ACC112 (cell line): ENCODE data around the gene TAAR8.
A peak's percentile ranks its signal among the peaks of the same experiment; 100 is the strongest.

Experiments
- H2AFZ ChIP-seq: fragments of 200-600 bp; sonication (generic); one replicate; pipeline ENCODE4 v1.6.0; 2017; ENCODE audit warnings: antibody characterized with exemption, low read length; ENCODE audit not compliant: unreplicated experiment
- H3K27ac ChIP-seq: fragments of 200-600 bp; sonication (generic); 2 replicates; pipeline ENCODE4 v1.5.1; 2014; ENCODE audit warnings: low read depth, mild to moderate bottlenecking, antibody characterized with exemption, low read length, moderate library complexity
- H3K27me3 ChIP-seq: fragments of 200-600 bp; sonication (generic); 2 replicates; pipeline ENCODE4 v1.6.1; 2014; ENCODE audit warnings: mild to moderate bottlenecking, antibody characterized with exemption, low read length, moderate library complexity, mixed read lengths; ENCODE audit not compliant: insufficient read depth
- H3K36me3 ChIP-seq: fragments of 200-600 bp; sonication (generic); 2 replicates; pipeline ENCODE4 v1.6.1; 2016; ENCODE audit warnings: mild to moderate bottlenecking, antibody characterized with exemption, low read length, moderate library complexity, mixed read lengths; ENCODE audit not compliant: insufficient read depth
- H3K4me1 ChIP-seq: fragments of 200-600 bp; sonication (generic); one replicate; pipeline ENCODE4 v1.6.1; 2016; ENCODE audit warnings: low read length, mixed read lengths; ENCODE audit not compliant: insufficient read depth, unreplicated experiment, control insufficient read depth
- H3K4me3 ChIP-seq: fragments of 200-600 bp; sonication (generic); 2 replicates; pipeline ENCODE4 v1.5.1; 2014; ENCODE audit warnings: mild to moderate bottlenecking, low read depth, low read length
- H3K79me2 ChIP-seq: fragments of 200-600 bp; sonication (generic); one replicate; pipeline ENCODE4 v1.6.0; 2016; ENCODE audit warnings: low read length; ENCODE audit not compliant: control insufficient read depth, unreplicated experiment, insufficient read depth

The TAAR8 gene

GRCh38 chr6:132552372-132552771 lies at the start of gene TAAR8:
TSS of gene TAAR8 (plus strand) at chr6:132552672. CDS start at chr6:132552693, 21 bp downstream.
- Histone ChIP-seq H2AFZ (no peak within 1 kb of the TSS), H3K79me2 (no peaks in the 10 kb centered on the region), H3K36me3 (no peaks in the 10 kb centered on the region), H3K4me3 (no peak within 1 kb of the TSS), H3K27me3 (peaks cover 87% of the 10 kb centered on the region), H3K27ac (no peak within 1 kb of the TSS), H3K4me1 (no peaks in the 10 kb centered on the region)

- no peak overlapping the region for H3K27ac ChIP-seq
- peaks cover 31% of the 10 kb centered on the region for H3K36me3 ChIP-seq
- no peak overlapping the region for H3K4me3 ChIP-seq
- no peak overlapping the region for H2AFZ ChIP-seq
- H3K79me2 ChIP-seq = peaks cover 55% of the 10 kb centered on the region
- H3K4me1 ChIP-seq = peaks cover 11% of the 10 kb centered on the region
- H3K27me3 ChIP-seq = no peaks in the 10 kb centered on the region
Observed at GRCh38 chr6:132504757-132505156, 47.7 kb upstream of the TAAR8 start.

GRCh38 chr6:132505158-132505557 lies 47.3 kb upstream of the TAAR8 start:
- Histone ChIP-seq H3K4me3 (no peak overlapping the region), H3K27ac (no peak overlapping the region), H3K79me2 (peaks cover 59% of the 10 kb centered on the region)

GRCh38 chr6:132506461-132506860 lies 46.0 kb upstream of the TAAR8 start:
- peaks cover 22% of the 10 kb centered on the region for H3K4me1 ChIP-seq
- H3K27ac ChIP-seq = no peak overlapping the region
- no peak overlapping the region for H2AFZ ChIP-seq
- H3K27me3 ChIP-seq = no peaks in the 10 kb centered on the region
- peaks cover 25% of the 10 kb centered on the region for H3K36me3 ChIP-seq
- H3K4me3 ChIP-seq = no peak overlapping the region
- H3K79me2 ChIP-seq = peaks cover 70% of the 10 kb centered on the region

More at GRCh38 chr6:132505158-132505557, 47.3 kb upstream of the TAAR8 start:
- Histone ChIP-seq H3K36me3 (peaks cover 29% of the 10 kb centered on the region), H2AFZ (no peak overlapping the region), H3K4me1 (peaks cover 11% of the 10 kb centered on the region), H3K27me3 (no peaks in the 10 kb centered on the region)

GRCh38 chr6:132506869-132507808 lies 45.3 kb upstream of the TAAR8 start:
- Histone ChIP-seq H3K4me3 (no peak overlapping the region), H3K27ac (no peak overlapping the region), H3K27me3 (no peaks in the 10 kb centered on the region), H2AFZ (no peak overlapping the region), H3K4me1 (peaks cover 24% of the 10 kb centered on the region), H3K79me2 (peaks cover 77% of the 10 kb centered on the region), H3K36me3 (peaks cover 20% of the 10 kb centered on the region)

GRCh38 chr6:132511210-132511830 lies 41.2 kb upstream of the TAAR8 start:
- Histone ChIP-seq H3K27ac (peak overlapping the region; percentile 17; the same call in 1 of the 2 replicates), H3K27me3 (no peaks in the 10 kb centered on the region), H3K4me3 (peak overlapping the region; percentile 92), H3K4me1 (peaks cover 32% of the 10 kb centered on the region), H3K79me2 (peaks cover 57% of the 10 kb centered on the region), H3K36me3 (peaks cover 13% of the 10 kb centered on the region; the same call in 1 of the 2 replicates), H2AFZ (peak overlapping the region; percentile 35)

GRCh38 chr6:132511831-132512220 lies 40.6 kb upstream of the TAAR8 start:
- peak overlapping the region; percentile 35 for H2AFZ ChIP-seq
- peaks cover 13% of the 10 kb centered on the region; the same call in 1 of the 2 replicates for H3K36me3 ChIP-seq
- H3K4me3 ChIP-seq = peak overlapping the region; percentile 92
- H3K27ac ChIP-seq = peak overlapping the region; percentile 17; the same call in 1 of the 2 replicates
- H3K4me1 ChIP-seq = peaks cover 32% of the 10 kb centered on the region
- H3K79me2 ChIP-seq = peaks cover 52% of the 10 kb centered on the region
- no peaks in the 10 kb centered on the region for H3K27me3 ChIP-seq

GRCh38 chr6:132512342-132512637 lies 40.2 kb upstream of the TAAR8 start:
- Histone ChIP-seq H3K27ac (peak overlapping the region; percentile 2; the same call in 1 of the 2 replicates), H3K36me3 (peaks cover 12% of the 10 kb centered on the region; the same call in 1 of the 2 replicates), H3K4me3 (peak overlapping the region; percentile 92), H3K79me2 (peaks cover 48% of the 10 kb centered on the region), H2AFZ (peak overlapping the region; percentile 71), H3K4me1 (peaks cover 32% of the 10 kb centered on the region), H3K27me3 (no peaks in the 10 kb centered on the region)

- H3K4me1 ChIP-seq = peaks cover 26% of the 10 kb centered on the region
- H3K79me2 ChIP-seq = peaks cover 42% of the 10 kb centered on the region
- peak within 1 kb of the TSS; percentile 71 for H2AFZ ChIP-seq
- H3K27ac ChIP-seq = peak within 1 kb of the TSS; percentile 2; the same call in 1 of the 2 replicates
- H3K27me3 ChIP-seq = no peaks in the 10 kb centered on the region
- H3K36me3 ChIP-seq = peaks cover 5% of the 10 kb centered on the region; the same call in 1 of the 2 replicates
- peak within 1 kb of the TSS; percentile 92 for H3K4me3 ChIP-seq
Observed at GRCh38 chr6:132512638-132513632, 39.5 kb upstream of the TAAR8 start, which contains the start of gene STX7. TSS of gene STX7 (minus strand) at chr6:132513116. CDS start at chr6:132503530, 9,586 bp downstream.
